ENCODE measurements around the gene BEST2.
"Not testable (repeated sequence)": the region's sequence is repeated elsewhere in the genome, so short reads cannot be mapped to it uniquely, and the experiment has no call there.

Gene BEST2

GRCh38 chr19:12751635-12752034 lies at the start of gene BEST2:
BEST2 (plus strand) TSS chr19:12751791; CDS start chr19:12752593, 802 bp downstream.
- DNase-seq (ENCODE audit: low read depth): no peak

- DNase-seq (ENCODE audit: low read depth): peak; percentile 53
Measured at GRCh38 chr19:12703046-12703445, 48.5 kb upstream of the BEST2 start.

GRCh38 chr19:12705169-12705568 lies 46.4 kb upstream of the BEST2 start:
- DNase-seq (ENCODE audit: low read depth): no peak

GRCh38 chr19:12705654-12706331 lies 45.8 kb upstream of the BEST2 start:
- DNase-seq (ENCODE audit: low read depth): no peak

GRCh38 chr19:12706332-12706718 lies 45.3 kb upstream of the BEST2 start:
- DNase-seq (ENCODE audit: low read depth): no peak

- no peak for DNase-seq (ENCODE audit: low read depth)
Measured at GRCh38 chr19:12708641-12709040, 43.0 kb upstream of the BEST2 start.

- DNase-seq (ENCODE audit: low read depth): no peak
Measured at GRCh38 chr19:12711187-12711586, 40.4 kb upstream of the BEST2 start.

- not testable (repeated sequence) for DNase-seq (ENCODE audit: low read depth)
Measured at GRCh38 chr19:12712077-12712476, 39.5 kb upstream of the BEST2 start.

- DNase-seq (ENCODE audit: low read depth): not testable (repeated sequence)
Measured at GRCh38 chr19:12713304-12713703, 38.3 kb upstream of the BEST2 start.

- DNase-seq (ENCODE audit: low read depth): no peak
Measured at GRCh38 chr19:12715102-12715501, 36.5 kb upstream of the BEST2 start.

- no peak for DNase-seq (ENCODE audit: low read depth)
Measured at GRCh38 chr19:12715929-12716328, 35.7 kb upstream of the BEST2 start.

GRCh38 chr19:12720296-12720695 lies 31.3 kb upstream of the BEST2 start:
- no peak for DNase-seq (ENCODE audit: low read depth)

GRCh38 chr19:12720851-12721655 lies 30.5 kb upstream of the BEST2 start:
- no peak for DNase-seq (ENCODE audit: low read depth)

- peak; percentile 48 for DNase-seq (ENCODE audit: low read depth)
Measured at GRCh38 chr19:12721656-12722565, 29.7 kb upstream of the BEST2 start.

- DNase-seq (ENCODE audit: low read depth): peak; percentile 98
Measured at GRCh38 chr19:12722566-12723380, 28.8 kb upstream of the BEST2 start.

GRCh38 chr19:12723381-12723640 lies 28.3 kb upstream of the BEST2 start:
- no peak for DNase-seq (ENCODE audit: low read depth)

GRCh38 chr19:12723641-12724426 lies 27.8 kb upstream of the BEST2 start, which contains the start of gene TNPO2:
TNPO2 (minus strand) TSS chr19:12723932; CDS start chr19:12720977, 2,955 bp downstream.
- DNase-seq (ENCODE audit: low read depth): peak; percentile 63

GRCh38 chr19:12725612-12726011 lies 26.0 kb upstream of the BEST2 start:
- DNase-seq (ENCODE audit: low read depth): not testable (repeated sequence)

- DNase-seq (ENCODE audit: low read depth): no peak
Measured at GRCh38 chr19:12726988-12727316, 24.6 kb upstream of the BEST2 start.

GRCh38 chr19:12727745-12728433 lies 23.7 kb upstream of the BEST2 start:
- DNase-seq (ENCODE audit: low read depth): no peak
